HG03095 (cell line): ENCODE measurements around the gene ZNF829.

Source experiments
- ATAC-seq: cut with Tn5 transposase; IDR thresholded peaks from one replicate; pipeline ENCODE4 v1.9.1; 2021; ENCODE audit warnings: moderate library complexity; ENCODE audit not compliant: unreplicated experiment

Gene ZNF829

DNA sequence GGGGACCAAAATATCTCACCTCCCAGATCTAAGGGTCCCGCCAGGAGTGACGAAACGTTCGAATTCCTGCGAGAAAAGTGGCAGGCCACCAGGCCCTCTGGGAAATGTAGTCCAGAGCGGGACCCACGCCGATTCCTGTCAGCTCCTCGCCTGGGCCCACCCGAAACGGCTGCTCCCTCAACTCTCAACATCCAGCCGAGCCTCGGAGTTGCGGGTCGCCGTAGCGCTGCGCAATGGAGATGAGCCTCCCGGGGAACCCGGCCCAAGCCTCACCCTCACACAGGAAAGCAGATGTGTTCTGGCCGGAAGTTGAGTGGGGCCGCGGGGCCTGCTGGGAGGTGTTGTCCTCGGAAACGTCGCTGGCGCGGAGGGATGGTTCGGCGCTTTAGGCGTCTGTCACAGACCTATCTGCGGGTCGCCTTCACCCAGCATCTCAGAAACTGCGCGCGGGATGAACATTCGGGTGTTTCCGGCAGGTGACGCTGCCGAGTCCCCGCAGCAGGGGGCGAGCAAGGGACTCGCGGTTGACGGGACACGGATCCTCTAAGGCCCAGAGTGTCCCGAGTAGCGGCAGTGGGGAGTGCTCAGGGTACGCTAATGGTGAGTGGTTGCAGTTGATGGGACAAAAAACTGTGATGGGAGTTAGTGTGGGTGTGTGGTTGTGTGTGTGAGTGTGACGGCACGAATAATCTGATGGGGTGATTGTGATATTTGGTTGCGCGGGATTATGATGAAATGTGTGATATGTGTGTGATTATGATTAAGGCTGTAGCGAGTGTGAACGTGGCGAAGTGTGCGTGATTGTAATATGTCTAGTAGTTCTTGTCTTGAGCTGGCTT lies at the start of gene ZNF829, which contains the start of gene ZNF568:
Gene ZNF829 (minus strand): TSS at position 300 of the 839 bp plus-strand sequence. CDS start 1,124 bp downstream, outside the sequence.
Gene ZNF568 (plus strand): TSS at position 341 of the 839 bp plus-strand sequence. CDS start 6,439 bp downstream, outside the sequence.
- peak; percentile 86 for ATAC-seq

DNA sequence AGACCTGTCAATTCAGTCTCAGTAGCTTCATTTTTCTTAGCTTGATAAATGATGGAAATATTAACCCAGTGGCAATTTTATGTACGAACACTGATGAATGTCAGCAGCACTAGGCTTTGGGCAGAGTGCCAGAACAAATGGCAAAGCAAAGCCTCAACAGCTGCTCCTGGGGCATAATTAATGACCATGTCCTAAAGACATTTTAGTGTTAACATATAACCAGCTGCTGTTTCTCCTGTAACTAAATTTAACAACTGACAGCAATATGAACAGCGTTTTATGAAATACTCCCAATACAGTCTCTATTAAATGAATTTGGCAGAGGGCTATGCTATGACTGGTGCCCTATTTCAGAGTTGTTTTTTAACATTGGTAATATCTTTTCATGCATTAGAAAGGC lies 47.2 kb upstream of the ZNF829 start:
- ATAC-seq, result no peak

DNA sequence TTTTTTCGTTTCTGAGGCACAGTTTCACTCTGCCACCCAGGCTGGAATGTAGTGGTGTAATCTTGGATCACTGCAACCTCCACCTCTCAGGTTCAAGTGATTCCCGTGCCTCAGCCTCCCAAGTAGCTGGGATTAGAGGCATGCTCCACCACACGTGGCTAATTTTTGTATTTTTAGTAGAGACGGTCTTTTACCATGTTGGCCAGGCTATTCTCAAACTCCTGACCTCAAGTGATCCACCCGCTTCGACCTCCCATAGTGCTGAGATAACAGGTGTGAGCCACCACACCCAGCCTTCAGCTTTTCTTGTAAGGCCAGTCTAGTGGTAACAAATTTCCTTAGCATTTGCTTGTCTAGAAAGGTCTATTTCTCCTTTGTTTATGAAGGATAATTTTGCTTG lies 46.3 kb upstream of the ZNF829 start:
- no peak for ATAC-seq

DNA sequence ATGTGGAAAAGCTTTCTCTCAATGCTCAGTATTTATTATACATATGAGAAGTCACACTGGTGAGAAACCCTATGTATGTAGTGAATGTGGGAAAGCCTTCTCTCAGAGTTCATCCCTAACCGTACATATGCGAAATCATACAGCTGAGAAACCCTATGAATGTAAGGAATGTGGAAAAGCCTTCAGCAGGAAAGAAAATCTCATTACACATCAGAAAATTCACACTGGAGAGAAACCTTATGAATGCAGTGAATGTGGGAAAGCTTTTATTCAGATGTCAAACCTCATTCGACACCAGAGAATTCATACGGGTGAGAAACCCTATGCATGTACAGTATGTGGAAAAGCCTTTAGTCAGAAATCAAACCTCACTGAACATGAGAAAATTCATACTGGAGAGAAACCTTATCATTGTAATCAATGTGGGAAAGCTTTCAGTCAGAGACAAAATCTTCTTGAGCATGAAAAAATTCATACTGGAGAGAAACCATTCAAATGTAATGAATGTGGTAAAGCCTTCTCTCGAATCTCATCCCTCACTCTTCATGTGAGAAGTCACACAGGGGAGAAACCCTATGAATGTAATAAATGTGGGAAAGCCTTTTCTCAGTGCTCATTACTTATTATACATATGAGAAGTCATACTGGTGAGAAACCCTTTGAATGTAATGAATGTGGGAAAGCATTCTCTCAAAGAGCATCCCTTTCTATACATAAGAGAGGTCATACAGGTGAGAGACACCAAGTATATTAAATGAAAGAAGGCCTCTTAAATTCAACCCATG lies 34.4 kb upstream of the ZNF829 start:
- ATAC-seq, result no peak

- no peak for ATAC-seq
Observed at GRCh38 chr19:36939153-36939552, 23.1 kb upstream of the ZNF829 start.

DNA sequence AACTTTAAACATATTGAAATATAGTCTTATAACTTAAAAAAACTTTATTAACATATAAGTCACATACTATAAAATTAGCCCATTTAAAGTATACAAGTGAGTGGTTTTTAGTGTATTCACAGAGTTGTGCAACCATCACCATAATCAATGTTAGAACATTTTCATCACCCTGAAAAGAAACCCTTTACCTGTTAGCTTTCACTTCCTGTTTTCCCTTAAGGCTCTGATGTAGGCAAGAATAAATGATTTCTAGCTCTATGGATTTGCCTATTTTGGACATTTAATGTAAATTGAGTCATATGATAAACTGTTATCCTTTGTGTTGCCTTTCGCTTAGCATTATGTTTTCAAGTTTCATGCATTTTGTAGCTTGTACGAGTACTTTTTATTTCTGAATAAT lies 15.6 kb upstream of the ZNF829 start:
- no peak for ATAC-seq

- ATAC-seq, result no peak
Observed at GRCh38 chr19:36918090-36918489, 2.0 kb upstream of the ZNF829 start.

DNA sequence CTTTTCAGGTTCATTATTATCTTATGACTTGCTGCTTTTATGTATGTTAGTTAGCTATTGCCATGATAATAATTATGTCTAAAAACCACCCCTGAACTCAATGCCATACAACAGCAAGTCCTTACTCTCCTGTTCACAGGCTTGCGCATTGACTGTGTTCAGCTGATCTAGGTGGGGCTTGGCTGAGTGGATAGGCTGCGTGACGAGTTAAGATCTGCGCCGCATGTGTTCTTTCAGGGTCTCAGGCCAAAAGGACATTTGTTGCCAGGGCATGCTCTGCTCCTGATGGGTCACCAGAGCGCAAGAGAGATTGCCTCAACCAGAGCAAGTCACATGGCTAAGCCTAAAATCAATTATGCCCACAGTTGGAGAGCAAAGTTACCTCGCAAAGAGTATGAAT lies 900 bp upstream of the ZNF829 start:
- no peak for ATAC-seq

DNA sequence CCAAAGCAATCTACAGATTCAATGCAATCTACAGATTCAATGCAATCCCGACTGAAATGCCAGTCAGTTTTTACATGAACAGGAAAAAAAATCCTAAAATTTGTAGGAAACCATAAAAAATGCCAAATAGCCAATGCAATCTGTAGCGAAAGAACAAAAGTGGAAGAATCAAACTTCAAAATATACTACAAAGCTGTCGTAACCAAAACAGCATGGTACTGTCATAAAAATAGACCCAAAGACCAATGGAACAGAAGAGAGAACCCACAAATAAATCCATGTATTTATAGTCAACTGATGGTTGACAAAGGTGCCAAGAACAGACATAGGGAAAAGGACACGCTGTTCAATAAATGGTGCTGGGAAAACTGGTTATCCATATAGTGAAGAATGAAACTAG lies 17.7 kb downstream of the ZNF829 start:
- no peak for ATAC-seq

DNA sequence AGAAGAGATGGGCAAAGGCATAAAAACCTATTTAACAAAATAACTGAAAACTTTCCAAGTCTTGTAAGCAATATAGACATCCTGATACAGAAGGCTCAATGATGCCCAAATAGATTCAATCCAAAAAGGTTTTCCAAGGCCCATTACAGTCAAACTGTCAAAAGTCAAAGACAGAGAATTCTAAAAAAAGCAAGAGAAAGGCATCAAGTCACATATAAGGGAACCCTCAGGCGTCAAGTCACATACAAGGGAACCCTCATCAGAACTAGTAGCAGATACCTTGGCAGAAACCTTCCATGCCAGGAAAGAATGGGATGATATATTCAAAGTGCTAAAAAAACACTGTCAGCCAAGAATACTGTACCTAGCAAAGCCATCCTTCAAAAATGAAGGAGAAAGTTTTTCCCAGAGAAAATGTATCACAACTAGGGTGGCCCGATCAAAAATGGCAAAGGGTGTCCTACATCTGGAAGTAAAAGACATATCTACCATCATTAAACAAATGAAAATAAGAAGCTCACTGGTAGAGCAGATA lies 21.2 kb downstream of the ZNF829 start:
- ATAC-seq, result no peak

- ATAC-seq, result no peak
Observed at GRCh38 chr19:36891768-36892357, 24.2 kb downstream of the ZNF829 start.

DNA sequence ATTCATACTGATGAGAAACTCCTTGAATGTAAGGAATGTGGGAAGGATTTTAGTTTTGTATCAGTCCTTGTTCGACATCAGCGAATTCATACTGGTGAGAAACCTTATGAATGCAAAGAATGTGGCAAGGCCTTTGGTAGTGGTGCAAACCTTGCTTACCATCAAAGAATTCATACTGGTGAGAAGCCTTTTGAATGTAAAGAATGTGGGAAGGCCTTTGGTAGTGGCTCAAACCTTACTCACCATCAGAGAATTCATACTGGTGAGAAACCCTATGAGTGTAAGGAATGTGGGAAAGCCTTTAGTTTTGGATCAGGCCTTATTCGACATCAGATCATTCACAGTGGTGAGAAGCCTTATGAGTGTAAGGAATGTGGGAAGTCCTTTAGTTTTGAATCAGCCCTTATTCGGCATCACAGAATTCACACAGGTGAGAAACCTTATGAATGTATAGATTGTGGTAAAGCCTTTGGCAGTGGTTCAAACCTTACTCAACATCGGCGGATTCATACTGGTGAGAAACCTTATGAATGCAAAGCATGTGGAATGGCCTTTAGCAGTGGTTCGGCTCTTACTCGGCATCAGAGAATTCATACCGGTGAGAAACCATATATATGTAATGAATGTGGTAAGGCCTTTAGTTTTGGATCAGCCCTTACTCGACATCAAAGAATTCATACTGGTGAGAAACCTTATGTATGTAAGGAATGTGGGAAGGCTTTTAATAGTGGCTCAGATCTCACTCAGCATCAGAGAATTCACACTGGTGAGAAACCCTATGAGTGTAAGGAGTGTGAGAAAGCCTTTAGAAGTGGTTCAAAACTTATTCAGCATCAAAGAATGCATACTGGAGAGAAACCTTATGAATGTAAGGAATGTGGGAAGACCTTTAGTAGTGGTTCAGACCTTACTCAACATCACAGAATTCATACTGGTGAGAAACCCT lies 38.8 kb downstream of the ZNF829 start:
- ATAC-seq, result no peak

- ATAC-seq, result no peak
Observed at GRCh38 chr19:36851898-36852297, 64.2 kb downstream of the ZNF829 start.

DNA sequence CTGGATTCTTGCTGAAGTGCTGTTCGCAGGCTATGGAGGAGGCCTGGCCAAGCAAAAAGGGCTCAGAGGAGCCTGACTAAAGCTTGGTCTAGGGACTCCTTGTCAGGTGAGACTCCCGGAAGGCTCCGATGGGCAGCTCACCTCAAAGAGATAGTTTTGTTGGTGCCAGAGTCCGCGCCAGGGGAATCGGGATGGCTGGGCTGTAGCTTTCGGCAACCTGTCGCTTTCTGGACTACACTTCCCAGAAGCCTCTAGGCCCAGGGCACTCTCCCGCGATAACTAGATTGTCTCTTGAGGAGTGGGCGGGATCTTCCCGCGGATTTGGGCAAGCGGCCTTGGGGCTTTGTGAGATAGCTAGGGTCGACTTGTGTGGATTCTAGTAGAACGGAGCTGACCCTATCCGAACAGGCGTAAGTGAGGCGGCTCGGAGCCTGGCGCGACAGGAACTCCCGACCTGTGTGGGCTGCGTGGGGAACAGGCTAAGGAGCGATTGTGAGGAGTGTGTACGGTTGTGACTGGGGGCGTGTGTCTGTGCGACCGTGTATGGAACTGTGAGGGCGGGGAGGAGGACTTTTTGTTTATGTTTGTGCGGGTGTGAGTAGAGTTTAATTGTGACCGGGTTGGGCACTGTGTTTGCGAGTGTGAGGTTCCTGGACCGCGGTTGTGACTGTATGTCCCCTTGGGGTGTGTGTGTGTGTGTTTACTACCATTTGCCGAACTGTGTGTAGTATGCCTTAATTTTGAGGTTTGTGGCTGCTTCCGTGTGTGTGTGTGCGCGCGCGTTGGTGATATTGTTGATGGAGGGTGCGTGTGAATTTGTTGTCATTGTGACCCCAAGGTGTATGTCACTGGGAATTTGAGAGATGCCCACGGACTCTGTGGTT lies 65.3 kb downstream of the ZNF829 start, which contains the start of gene ZNF345:
Gene ZNF345 (plus strand): TSS at position 318 of the 884 bp plus-strand sequence. CDS start 25,955 bp downstream, outside the sequence.
- ATAC-seq, result peak; percentile 64

DNA sequence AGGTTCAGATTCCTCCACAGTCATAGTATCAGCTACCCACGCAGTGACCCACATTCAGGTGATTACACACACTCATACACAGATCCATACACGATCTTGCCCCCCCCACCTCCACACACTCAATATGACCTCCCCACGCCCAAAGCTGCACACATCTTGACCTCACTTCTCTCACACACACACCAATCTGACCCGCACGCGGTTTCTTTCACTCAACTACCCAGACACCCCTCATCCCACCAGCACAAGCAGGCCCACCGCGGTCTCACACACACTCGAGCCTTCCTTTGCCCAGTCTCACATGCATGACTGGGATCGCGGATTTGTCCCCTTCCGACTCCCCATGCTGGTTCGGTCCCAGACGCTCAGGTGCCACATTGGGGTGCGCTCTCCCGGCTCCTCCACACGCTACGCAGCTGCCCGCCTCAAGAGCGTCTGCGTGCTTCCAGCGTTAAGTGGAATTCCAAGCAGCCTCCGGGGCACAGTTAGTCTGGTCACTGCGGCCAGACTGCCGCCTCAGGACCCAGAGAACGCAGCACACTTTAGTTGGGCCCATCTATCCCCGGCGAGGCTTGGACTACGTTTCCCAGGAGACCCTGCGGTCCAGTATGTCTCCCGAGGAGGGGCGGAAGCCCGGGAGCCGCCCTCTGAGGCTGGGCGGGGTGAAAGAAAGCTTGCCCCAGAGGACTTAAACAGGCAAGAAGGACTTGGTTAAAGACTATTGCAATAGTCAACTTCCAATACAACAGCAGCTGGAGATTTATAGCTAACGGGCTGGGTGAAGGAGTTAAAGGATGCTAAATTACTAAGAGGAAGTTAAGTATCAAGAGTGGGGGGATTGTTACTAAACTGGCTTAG lies 66.2 kb downstream of the ZNF829 start:
- ATAC-seq, result peak; percentile 82

DNA sequence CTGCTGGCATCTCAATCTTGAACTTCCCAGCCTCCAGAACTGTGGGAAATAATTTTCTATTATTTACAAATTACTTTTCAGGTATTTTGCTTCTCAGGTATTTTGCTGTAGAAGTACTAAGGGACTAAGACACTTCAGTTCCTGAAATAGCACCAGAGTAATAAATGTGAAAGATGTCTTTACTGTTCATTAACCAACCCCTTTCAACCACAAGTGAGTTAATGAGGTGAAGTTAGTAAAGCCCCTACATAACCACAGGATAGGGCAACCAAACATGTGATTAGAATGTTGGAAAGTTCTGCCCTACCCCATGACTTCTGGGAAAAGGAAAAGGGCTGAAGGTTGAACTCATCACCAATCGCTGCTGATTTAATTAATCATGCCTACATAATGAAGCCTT lies 68.1 kb downstream of the ZNF829 start:
- ATAC-seq, result no peak

GRCh38 chr19:36838784-36839324 lies 77.2 kb downstream of the ZNF829 start:
- no peak for ATAC-seq
